ENCODE data around the gene JAK3. TPM values are rescaled to one million over a fixed set of nuclear protein-coding genes. Genes with fewer than 3 reads are reported as not detected.

Gene JAK3
- total and polyA plus RNA-seq, 2 of the 13 experiments (the other 11 are each of a cell fraction or from before 2014, with no cell fraction given): 3.4 to 18.6 TPM

DNA sequence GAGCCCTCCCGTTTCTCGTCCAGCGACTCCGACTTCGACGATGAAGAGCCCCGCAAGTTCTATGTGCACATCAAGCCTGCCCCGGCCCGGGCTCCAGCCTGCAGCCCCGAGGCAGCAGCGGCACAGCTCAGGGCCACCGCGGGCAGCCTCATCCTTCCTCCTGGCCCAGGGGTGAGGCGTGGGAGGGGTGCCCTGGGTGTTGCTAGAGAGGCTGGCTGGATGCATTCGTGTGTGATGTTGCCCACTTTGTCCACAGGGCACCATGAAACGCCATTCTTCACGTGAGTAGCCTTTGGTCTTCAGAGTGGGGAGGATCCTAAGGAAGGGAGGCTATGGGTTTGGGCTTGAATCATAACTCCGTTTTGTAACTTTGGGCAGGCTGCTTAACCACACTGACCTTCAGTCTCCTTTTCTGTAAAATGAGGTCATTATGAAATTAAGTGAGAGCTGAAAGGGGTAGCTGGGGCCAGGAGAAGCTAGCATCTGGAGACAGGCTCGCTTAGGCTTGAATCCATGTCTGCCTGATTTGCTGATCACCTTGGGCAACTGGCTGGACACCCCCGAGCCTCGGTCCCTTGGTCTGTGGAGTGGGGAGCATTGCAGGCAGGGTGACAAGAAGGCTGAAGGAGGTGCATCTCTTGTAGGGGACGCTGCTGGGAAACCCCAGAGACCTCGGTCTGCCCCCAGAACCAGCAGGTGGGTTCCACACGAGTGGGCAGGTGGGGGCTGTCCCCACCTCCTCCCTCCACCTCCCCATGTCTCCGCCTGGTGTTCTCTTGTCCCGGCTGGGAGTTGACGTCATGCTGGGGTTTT lies 71.6 kb downstream of the JAK3 start:
- Histone ChIP-seq H3K27ac (ENCODE audit: extremely low read length, insufficient read depth, low read length) (no peak overlapping the region), H3K4me1 (ENCODE audit: insufficient read depth, low read length) (peaks cover 8% of the 10 kb centered on the region; the same call in 1 of the 2 replicates), H3K9me3 (ENCODE audit: low read length) (no peaks in the 10 kb centered on the region), H4K20me1 (ENCODE audit: insufficient read depth, low read length) (no peaks in the 10 kb centered on the region), H3K79me2 (ENCODE audit: insufficient read depth, low read length) (no peaks in the 10 kb centered on the region), H3K36me3 (replicated peaks in 1 of 2; ENCODE audit: control insufficient read depth in 1 of 2, insufficient read depth in 2 of 2, low read length in 2 of 2) (no peaks in the 10 kb centered on the region), H3K4me2 (ENCODE audit: low read depth, low read length) (no peak overlapping the region), H2AFZ (ENCODE audit: low read length) (no peak overlapping the region), H3K27me3 (ENCODE audit: control insufficient read depth in 1 of 2, insufficient read depth in 2 of 2, low read length in 2 of 2) (no peaks in the 10 kb centered on the region), H3K9ac (ENCODE audit: insufficient read depth, low read depth, low read length) (no peak overlapping the region), H3K4me3 (replicated peaks in 1 of 3; ENCODE audit: insufficient read depth in 1 of 3, low read depth in 2 of 3, low read length in 3 of 3) (no peak overlapping the region)
- TF ChIP-seq HMGXB4 (CRISPR knock-in tag; IDR thresholded peaks at IDR 0.05; ENCODE audit: borderline replicate concordance in 1 of 2, low read depth in 1 of 2) (no peak), HMG20A (CRISPR knock-in tag; IDR thresholded peaks at IDR 0.05; ENCODE audit: borderline replicate concordance) (no peak), BRCA1 (CRISPR knock-in tag; IDR thresholded peaks at IDR 0.05) (no peak), SMAD9 (CRISPR knock-in tag; IDR thresholded peaks at IDR 0.05) (no peak), NR2C2 (CRISPR knock-in tag; IDR thresholded peaks at IDR 0.05; ENCODE audit: borderline replicate concordance) (no peak), TP53 (CRISPR knock-in tag; conservative IDR thresholded peaks at IDR 0.05) (no peak), ETV5 (CRISPR knock-in tag; IDR thresholded peaks at IDR 0.05; ENCODE audit: borderline replicate concordance) (no peak), FOXK1 (CRISPR knock-in tag; IDR thresholded peaks at IDR 0.05; ENCODE audit: borderline replicate concordance, low read depth) (no peak), ZNF251 (CRISPR knock-in tag; IDR thresholded peaks at IDR 0.05) (no peak), TGIF2 (CRISPR knock-in tag; IDR thresholded peaks at IDR 0.05) (no peak), ZNF101 (CRISPR knock-in tag; IDR thresholded peaks at IDR 0.05; ENCODE audit: borderline replicate concordance, low read depth) (no peak), ZSCAN5A (CRISPR knock-in tag; IDR thresholded peaks at IDR 0.05; ENCODE audit: borderline replicate concordance) (no peak), ZFP62 (CRISPR knock-in tag; IDR thresholded peaks at IDR 0.05) (no peak), KDM2A (CRISPR knock-in tag; IDR thresholded peaks at IDR 0.05; ENCODE audit: borderline replicate concordance, low read depth) (no peak), ATF4 (CRISPR knock-in tag; IDR thresholded peaks at IDR 0.05) (no peak), MEIS2 (CRISPR knock-in tag; IDR thresholded peaks at IDR 0.05) (no peak)
- TF ChIP-seq, protein P1, sequence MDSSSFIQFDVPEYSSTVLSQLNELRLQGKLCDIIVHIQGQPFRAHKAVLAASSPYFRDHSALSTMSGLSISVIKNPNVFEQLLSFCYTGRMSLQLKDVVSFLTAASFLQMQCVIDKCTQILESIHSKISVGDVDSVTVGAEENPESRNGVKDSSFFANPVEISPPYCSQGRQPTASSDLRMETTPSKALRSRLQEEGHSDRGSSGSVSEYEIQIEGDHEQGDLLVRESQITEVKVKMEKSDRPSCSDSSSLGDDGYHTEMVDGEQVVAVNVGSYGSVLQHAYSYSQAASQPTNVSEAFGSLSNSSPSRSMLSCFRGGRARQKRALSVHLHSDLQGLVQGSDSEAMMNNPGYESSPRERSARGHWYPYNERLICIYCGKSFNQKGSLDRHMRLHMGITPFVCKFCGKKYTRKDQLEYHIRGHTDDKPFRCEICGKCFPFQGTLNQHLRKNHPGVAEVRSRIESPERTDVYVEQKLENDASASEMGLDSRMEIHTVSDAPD (CRISPR knock-in tag; IDR thresholded peaks at IDR 0.05): no peak
- TF ChIP-seq, protein P2, sequence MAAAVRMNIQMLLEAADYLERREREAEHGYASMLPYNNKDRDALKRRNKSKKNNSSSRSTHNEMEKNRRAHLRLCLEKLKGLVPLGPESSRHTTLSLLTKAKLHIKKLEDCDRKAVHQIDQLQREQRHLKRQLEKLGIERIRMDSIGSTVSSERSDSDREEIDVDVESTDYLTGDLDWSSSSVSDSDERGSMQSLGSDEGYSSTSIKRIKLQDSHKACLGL (CRISPR knock-in tag; IDR thresholded peaks at IDR 0.05): no peak
- FAIRE-seq (no peak), ATAC-seq (no peak), DNase-seq (ENCODE audit: low spot score) (no peak)
- ChIA-PET POLR2A (no interaction called here), CTCF (ENCODE audit: low intra/inter-chr PET ratio, low total read pairs) (interaction anchor here (0.9 to 2.2 kb wide), 2 partner anchors 10 to 72 kb away, joined by 4 to 13 read pairs; no protein-coding TSS in a partner anchor)
- intact Hi-C loops (cut with micrococcal nuclease; ENCODE audit: unreplicated experiment): loop anchor here (1.0 kb wide), 1 partner anchor 79 kb away; no protein-coding TSS in a partner anchor
- 80% methylated on average over 14 of the region's 27 CpGs for WGBS (ENCODE audit: low lambda C conversion rate)
- in situ Hi-C loops (cut with HindIII; ENCODE audit: extremely low pct_ligation_motif_present, low pct_unique_long_range_greater_than_20kb): no loop called here
- BruUV-seq (replicated peaks): no TSS peak
